Neuronal stem cell (in vitro differentiated cells): ENCODE data around the gene CREB3L1.
A peak's percentile ranks its signal among the peaks of the same experiment; 100 is the strongest.

ENCODE experiments used
- DNase-seq: peaks from one replicate; pipeline ENCODE4 v3.0.0-alpha.2; 2013; ENCODE audit warnings: low spot score
- H2AFZ ChIP-seq: one replicate; pipeline ENCODE4 v1.6.1; 2013; ENCODE audit warnings: mild to moderate bottlenecking, low read length, inconsistent platforms
- H2AK5ac ChIP-seq: 2 replicates; pipeline ENCODE4 v1.6.1; 2013; ENCODE audit warnings: low read depth, mild to moderate bottlenecking, inconsistent platforms, low read length, moderate library complexity, mixed read lengths
- H2BK120ac ChIP-seq: 2 replicates; pipeline ENCODE4 v1.6.1; 2013; ENCODE audit warnings: low read depth, mild to moderate bottlenecking, inconsistent platforms, low read length, moderate library complexity, mixed read lengths
- H2BK12ac ChIP-seq: one replicate; pipeline ENCODE4 v1.6.1; 2013; ENCODE audit warnings: low read length, inconsistent platforms
- H2BK15ac ChIP-seq: 2 replicates; pipeline ENCODE4 v1.6.1; 2013; ENCODE audit warnings: mild to moderate bottlenecking, low read length, inconsistent platforms, mixed read lengths
- H2BK5ac ChIP-seq: one replicate; pipeline ENCODE4 v1.6.1; 2013; ENCODE audit warnings: inconsistent platforms, mild to moderate bottlenecking, low read length, moderate library complexity
- H3K14ac ChIP-seq: one replicate; pipeline ENCODE4 v1.6.1; 2013; ENCODE audit warnings: low read length, inconsistent platforms
- H3K18ac ChIP-seq: 2 replicates; pipeline ENCODE4 v1.6.1; 2013; ENCODE audit warnings: low read length, inconsistent platforms
- H3K23ac ChIP-seq: 2 replicates; pipeline ENCODE4 v1.6.1; 2013; ENCODE audit warnings: low read depth, mild to moderate bottlenecking, mixed read lengths, low read length, inconsistent platforms; ENCODE audit not compliant: poor library complexity
- H3K27ac ChIP-seq: replicated peaks from 3 replicates; pipeline ENCODE4 v1.5.1; 2013; ENCODE audit warnings: low read length, inconsistent platforms
- H3K27me3 ChIP-seq, 3 experiments: 2 replicates each; pipeline ENCODE4 v1.6.1; 2013; ENCODE audit warnings: low read length in 3 of 3, mild to moderate bottlenecking in 2 of 3, inconsistent platforms in 1 of 3, low read depth in 1 of 3, mixed read lengths in 1 of 3, moderate library complexity in 1 of 3; ENCODE audit not compliant: control insufficient read depth in 3 of 3, insufficient read depth in 3 of 3
- H3K36me3 ChIP-seq, 2 donors: replicated peaks in 1 of 2; 2 replicates each; pipeline ENCODE4 v1.6.1; 2013; ENCODE audit warnings: low read length in 2 of 2; ENCODE audit not compliant: control insufficient read depth in 2 of 2, insufficient read depth in 2 of 2
- H3K4ac ChIP-seq: 2 replicates; pipeline ENCODE4 v1.6.1; 2013; ENCODE audit warnings: inconsistent platforms, mild to moderate bottlenecking, low read length, moderate library complexity
- H3K4me1 ChIP-seq, 2 donors: 1 replicate in 1 of 2; 2 replicates in 1 of 2; pipeline ENCODE4 v1.6.1; 2013; ENCODE audit warnings: low read length in 2 of 2, low read depth in 1 of 2; ENCODE audit not compliant: control insufficient read depth in 2 of 2, insufficient read depth in 1 of 2
- H3K4me2 ChIP-seq: one replicate; pipeline ENCODE4 v1.6.1; 2013; ENCODE audit warnings: mild to moderate bottlenecking, low read length, inconsistent platforms; ENCODE audit not compliant: insufficient read depth, poor library complexity, severe bottlenecking
- H3K4me3 ChIP-seq, 2 donors: 2 replicates each; pipeline ENCODE4 v1.5.1; 2013; ENCODE audit warnings: low read length in 2 of 2, mild to moderate bottlenecking in 2 of 2, inconsistent platforms in 1 of 2, moderate library complexity in 1 of 2
- H3K79me1 ChIP-seq: one replicate; pipeline ENCODE4 v1.6.1; 2013; ENCODE audit warnings: low read depth, mild to moderate bottlenecking, inconsistent platforms, low read length, moderate library complexity
- H3K9ac ChIP-seq: one replicate; pipeline ENCODE4 v1.6.1; 2013; ENCODE audit warnings: mild to moderate bottlenecking, low read depth, low read length, inconsistent platforms; ENCODE audit not compliant: poor library complexity
- H3K9me3 ChIP-seq, 2 donors: replicated peaks in 1 of 2; 2 replicates each; pipeline versions ENCODE3 to v1.6.1; 2013; ENCODE audit warnings: low read length in 2 of 2, mild to moderate bottlenecking in 2 of 2, inconsistent platforms in 1 of 2, low read depth in 1 of 2, mixed read lengths in 1 of 2, moderate library complexity in 1 of 2; ENCODE audit not compliant: control insufficient read depth in 2 of 2, insufficient read depth in 1 of 2
- H4K8ac ChIP-seq: one replicate; pipeline ENCODE4 v1.6.1; 2013; ENCODE audit warnings: low read depth, mild to moderate bottlenecking, inconsistent platforms, low read length, moderate library complexity
- H4K91ac ChIP-seq: one replicate; pipeline ENCODE4 v1.6.1; 2013; ENCODE audit warnings: low read length, low read depth, mild to moderate bottlenecking, inconsistent platforms; ENCODE audit not compliant: poor library complexity
- WGBS, 2 donors: extraction: QIAGEN DNeasy Blood & Tissue Kit; methylation state at CpG; one replicate each; pipeline ENCODE4 v1.1.7; 2013; ENCODE audit warnings: missing lambda C conversion rate in 2 of 2, mixed read lengths in 1 of 2; ENCODE audit not compliant: insufficient read length in 2 of 2, insufficient replicate concordance in 1 of 2; ENCODE audit errors: extremely low coverage in 2 of 2; 5-methylcytosine and 5-hydroxymethylcytosine counted together

The CREB3L1 gene

DNA sequence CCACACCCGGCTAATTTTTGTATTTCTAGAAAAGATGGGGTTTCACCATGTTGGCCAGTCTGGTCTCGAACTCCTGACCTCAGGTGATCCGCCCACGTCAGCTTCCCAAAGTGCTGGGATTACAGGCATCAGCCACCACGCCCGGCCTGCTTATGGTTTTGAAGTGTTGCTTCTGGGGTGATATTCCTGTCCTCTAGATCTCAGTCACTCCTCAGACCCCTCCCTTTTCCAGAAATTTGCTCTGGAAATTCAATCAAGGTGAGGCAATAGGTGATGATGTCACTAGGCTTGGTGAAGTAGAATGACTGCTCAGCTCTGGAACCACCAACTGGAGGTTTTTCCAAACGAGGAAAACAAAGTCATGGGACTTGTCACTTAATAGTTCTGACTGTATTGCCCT is 36.6 kb upstream of the CREB3L1 start:
- Histone ChIP-seq H2BK15ac (no peak overlapping the region), H3K27me3 (peaks cover 0 to 32% (median 11%) of the 10 kb centered on the region in 3 experiments), H3K4me2 (no peak overlapping the region), H2AK5ac (no peak overlapping the region), H4K8ac (no peak overlapping the region), H3K27ac (no peak overlapping the region), H3K9me3 (peaks cover 0 to 7% of the 10 kb centered on the region in 2 donors), H3K4me1 (peaks cover 8 to 23% of the 10 kb centered on the region in 2 donors), H2AFZ (no peak overlapping the region), H4K91ac (no peak overlapping the region), H2BK5ac (no peak overlapping the region), H3K14ac (no peak overlapping the region), H3K23ac (no peak overlapping the region), H3K4ac (no peak overlapping the region), H2BK120ac (no peak overlapping the region), H3K18ac (no peak overlapping the region), H3K79me1 (no peaks in the 10 kb centered on the region), H3K36me3 (no peaks in the 10 kb centered on the region), H2BK12ac (no peak overlapping the region), H3K9ac (no peak overlapping the region), H3K4me3 (no peak overlapping the region)
- WGBS, 2 donors: no CpG with 5 or more reads among the region's 7 CpGs
- no peak for DNase-seq

DNA sequence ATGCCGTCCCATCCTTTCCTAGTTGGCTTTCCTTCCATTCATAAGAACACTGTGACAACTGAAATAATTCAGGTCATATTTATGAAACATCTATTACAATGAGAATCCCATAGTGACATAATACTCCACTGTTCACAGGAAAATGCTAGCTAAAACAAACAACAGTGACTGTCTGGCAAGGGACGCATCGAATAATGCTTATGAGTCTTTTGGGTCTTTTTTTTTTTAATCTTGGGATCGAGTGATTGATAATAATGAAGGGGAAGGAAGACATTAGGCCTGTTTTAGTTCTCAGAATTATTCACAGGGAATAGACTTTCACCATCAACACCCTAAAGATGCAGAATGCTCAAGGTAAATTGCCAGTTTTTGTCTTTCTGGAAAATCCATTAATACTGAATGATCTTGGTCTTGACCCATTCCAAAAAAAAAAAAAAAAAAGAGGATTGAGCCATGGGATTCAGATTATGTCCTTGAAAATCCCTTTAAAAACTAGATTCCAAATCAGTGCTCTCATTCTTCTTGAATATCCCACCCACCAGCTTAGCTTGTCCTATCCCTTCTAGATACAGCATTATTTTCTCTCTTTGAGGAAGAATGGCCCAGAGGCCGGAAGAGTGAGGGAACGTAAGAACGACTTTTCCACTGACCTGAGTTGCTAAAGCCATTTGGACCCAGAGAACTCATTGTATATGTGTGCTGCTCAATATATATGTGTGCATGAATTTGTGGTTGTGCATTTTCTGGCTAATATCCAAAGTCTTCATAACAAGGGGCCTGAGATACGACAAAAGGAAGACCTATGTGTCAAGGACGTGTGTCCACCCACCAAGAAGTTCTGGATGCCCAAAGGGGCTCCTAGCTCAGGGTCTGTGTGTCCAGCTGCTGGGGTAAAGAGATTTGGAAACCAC is 35.2 kb upstream of the CREB3L1 start:
- Histone ChIP-seq H3K23ac (no peak overlapping the region), H3K9ac (no peak overlapping the region), H3K4me2 (peak overlapping the region; percentile 58)

DNA sequence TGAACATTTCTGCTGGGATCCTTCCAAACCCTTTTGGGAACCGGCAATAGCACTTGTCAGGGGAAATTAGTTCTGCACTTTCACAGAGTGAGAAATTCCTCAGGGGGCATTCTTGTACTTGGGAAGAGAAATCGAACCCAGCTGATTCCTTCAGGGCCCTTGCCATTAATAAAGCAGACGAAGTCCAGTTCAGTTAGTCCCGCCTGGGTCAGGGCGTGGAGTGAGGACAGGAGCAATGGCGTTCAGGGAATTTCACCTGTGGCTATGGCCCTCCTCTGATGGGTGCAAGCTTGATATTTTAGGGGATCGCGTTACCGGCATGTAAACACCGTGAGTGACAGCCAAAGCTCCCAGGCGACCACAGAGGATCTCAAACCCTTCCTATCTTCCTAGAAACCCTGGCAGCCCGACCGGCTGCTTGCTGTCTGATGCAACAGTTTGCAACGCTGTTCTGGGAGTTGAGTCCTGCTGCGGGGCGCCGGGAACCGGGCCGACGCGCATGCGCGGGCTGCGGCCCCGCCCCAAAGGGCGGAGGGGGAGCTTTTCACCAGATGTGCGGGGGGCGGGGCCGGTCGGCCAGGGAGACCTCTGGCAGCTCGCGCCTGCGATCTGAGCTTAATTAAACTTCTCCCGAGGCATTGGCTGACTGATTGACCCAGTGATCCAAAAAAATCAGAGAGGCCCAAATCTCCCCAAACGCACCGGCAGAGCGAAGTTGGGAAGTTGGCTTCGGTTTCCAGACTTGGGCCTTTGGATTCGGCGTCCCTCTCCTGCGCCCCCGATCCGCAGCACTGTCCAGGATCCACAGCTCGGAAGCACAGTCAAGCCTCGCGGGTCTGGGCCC is 34.3 kb upstream of the CREB3L1 start:
- peak overlapping the region; percentile 88 for H3K27ac ChIP-seq
- no peaks in the 10 kb centered on the region for H3K36me3 ChIP-seq
- peaks cover 8 to 15% of the 10 kb centered on the region in 2 donors for H3K4me1 ChIP-seq
- no peak overlapping the region for H4K91ac ChIP-seq
- peak overlapping the region; percentile 98 for H2AFZ ChIP-seq
- no peaks in the 10 kb centered on the region for H3K79me1 ChIP-seq
- no peaks in the 10 kb centered on the region for H3K9me3 ChIP-seq
- no peak overlapping the region for H2BK15ac ChIP-seq
- no peak overlapping the region for H4K8ac ChIP-seq
- H3K23ac ChIP-seq: no peak overlapping the region
- DNase-seq: peak; percentile 89
- H3K27me3 ChIP-seq: peaks cover 0 to 8% (median 8%) of the 10 kb centered on the region in 3 experiments
- no peak overlapping the region for H3K14ac ChIP-seq
- peak overlapping the region; percentile 62 for H2BK5ac ChIP-seq
- peak overlapping the region; percentile 77 for H3K18ac ChIP-seq
- no peak overlapping the region for H2BK120ac ChIP-seq
- H3K4ac ChIP-seq: peak overlapping the region; percentile 68
- H2BK12ac ChIP-seq: no peak overlapping the region
- WGBS, 2 donors: no CpG with 5 or more reads among the region's 46 CpGs
- H3K4me3 ChIP-seq: peak overlapping the region; percentile 55 to 79
- H2AK5ac ChIP-seq: no peak overlapping the region
- H3K9ac ChIP-seq: peak overlapping the region; percentile 64
- peak overlapping the region; percentile 75 for H3K4me2 ChIP-seq

More for the DNA sequence above, 35.2 kb upstream of the CREB3L1 start:
- Histone ChIP-seq H2AFZ (peak overlapping the region; percentile 98), H2BK120ac (no peak overlapping the region), H2AK5ac (no peak overlapping the region), H3K14ac (no peak overlapping the region), H4K91ac (no peak overlapping the region), H4K8ac (no peak overlapping the region), H3K36me3 (no peaks in the 10 kb centered on the region), H2BK15ac (no peak overlapping the region), H2BK5ac (no peak overlapping the region), H3K18ac (no peak overlapping the region), H3K4me1 (peaks cover 8 to 18% of the 10 kb centered on the region in 2 donors), H3K9me3 (no peaks in the 10 kb centered on the region), H3K4me3 (peak overlapping the region in 1 of 2 donors; percentile 55), H3K27me3 (peaks cover 0 to 17% (median 11%) of the 10 kb centered on the region in 3 experiments), H3K4ac (no peak overlapping the region), H3K79me1 (no peaks in the 10 kb centered on the region), H3K27ac (peak overlapping the region; percentile 88), H2BK12ac (no peak overlapping the region)
- no CpG with 5 or more reads among the region's 9 CpGs for WGBS, 2 donors
- no peak for DNase-seq

DNA sequence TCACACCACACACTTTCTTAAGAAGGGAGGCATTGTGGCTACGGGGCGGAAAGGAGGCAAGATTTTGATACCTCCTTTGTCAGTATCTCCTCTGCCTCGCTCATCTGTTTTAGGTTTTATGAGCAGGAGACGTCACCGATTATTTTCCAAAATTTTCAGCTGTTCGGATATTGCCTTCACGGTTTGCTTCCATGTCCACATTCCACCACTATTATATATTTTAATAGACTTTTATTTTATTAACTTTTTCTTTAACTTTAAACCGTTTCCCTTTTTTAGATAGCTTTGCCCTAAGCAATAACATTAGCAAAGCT is 33.7 kb upstream of the CREB3L1 start:
- Histone ChIP-seq H2BK5ac (peak overlapping the region; percentile 62), H2BK15ac (no peak overlapping the region), H2BK12ac (no peak overlapping the region), H3K27me3 (peaks cover 0 to 3% (median 2%) of the 10 kb centered on the region in 3 experiments), H3K36me3 (no peaks in the 10 kb centered on the region), H3K4me3 (peak overlapping the region; percentile 55 to 74), H4K91ac (no peak overlapping the region), H3K9me3 (no peaks in the 10 kb centered on the region), H2BK120ac (no peak overlapping the region), H2AK5ac (no peak overlapping the region), H3K9ac (peak overlapping the region; percentile 17), H3K18ac (peak overlapping the region; percentile 77), H3K23ac (no peak overlapping the region), H3K4ac (no peak overlapping the region), H3K4me2 (peak overlapping the region; percentile 75), H3K4me1 (peaks cover 8 to 15% of the 10 kb centered on the region in 2 donors), H3K14ac (no peak overlapping the region), H4K8ac (no peak overlapping the region), H2AFZ (peak overlapping the region; percentile 98), H3K79me1 (no peaks in the 10 kb centered on the region), H3K27ac (peak overlapping the region; percentile 66)
- WGBS, 2 donors: no CpG with 5 or more reads among the region's 8 CpGs
- DNase-seq: no peak
